OCI-LY1 (cell line): ENCODE measurements around the gene NECAP2.

Experiments
- H2AFZ ChIP-seq: fragments of 200-600 bp; sonication (generic), shearing (Covaris generic); 2 replicates; pipeline ENCODE4 v1.6.0; 2014; ENCODE audit warnings: antibody characterized with exemption, mild to moderate bottlenecking, low read length
- H3F3A ChIP-seq: fragments of 200-600 bp; sonication (generic), shearing (Covaris generic); 2 replicates; pipeline ENCODE4 v1.6.0; 2014; ENCODE audit warnings: mild to moderate bottlenecking, antibody characterized with exemption, low read length, moderate library complexity; ENCODE audit not compliant: insufficient read depth
- H3K27ac ChIP-seq: fragments of 200-600 bp; sonication (generic); 2 replicates; pipeline ENCODE4 v1.5.1; 2014; ENCODE audit warnings: low read length, mixed run types, mild to moderate bottlenecking, low read depth; ENCODE audit not compliant: poor library complexity, severe bottlenecking
- H3K27me3 ChIP-seq: fragments of 200-600 bp; sonication (generic); 2 replicates; pipeline ENCODE4 v1.6.0; 2014; ENCODE audit warnings: antibody characterized with exemption, mild to moderate bottlenecking, low read length, moderate library complexity; ENCODE audit not compliant: insufficient read depth
- H3K36me3 ChIP-seq: fragments of 200-600 bp; sonication (generic); 2 replicates; pipeline ENCODE4 v1.6.1; 2014; ENCODE audit warnings: mild to moderate bottlenecking, antibody characterized with exemption, low read length, moderate library complexity, mixed read lengths; ENCODE audit not compliant: insufficient read depth
- H3K4me1 ChIP-seq: fragments of 200-600 bp; sonication (generic); 2 replicates; pipeline ENCODE4 v1.5.1; 2014; ENCODE audit warnings: mild to moderate bottlenecking, low read length, moderate library complexity; ENCODE audit not compliant: insufficient read depth, severe bottlenecking
- H3K4me2 ChIP-seq: fragments of 200-600 bp; sonication (generic), shearing (Covaris generic); 2 replicates; pipeline ENCODE4 v1.6.1; 2014; ENCODE audit warnings: low read length
- H3K4me3 ChIP-seq: fragments of 200-600 bp; sonication (generic); 2 replicates; pipeline ENCODE4 v1.5.1; 2014; ENCODE audit warnings: low read length, low read depth, mild to moderate bottlenecking, mixed read lengths; ENCODE audit not compliant: poor library complexity, severe bottlenecking
- H3K79me2 ChIP-seq: fragments of 200-600 bp; shearing (Covaris generic); 2 replicates; pipeline ENCODE4 v1.6.1; 2016; ENCODE audit warnings: mixed run types, low read length, mixed read lengths; ENCODE audit not compliant: insufficient read depth
- H3K9ac ChIP-seq: fragments of 200-600 bp; sonication (generic), shearing (Covaris generic); 2 replicates; pipeline ENCODE4 v1.6.1; 2014; ENCODE audit warnings: mild to moderate bottlenecking, low read length, mixed read lengths
- H3K9me2 ChIP-seq: fragments of 200-600 bp; sonication (generic), shearing (Covaris generic); 2 replicates; pipeline ENCODE4 v1.6.1; 2014; ENCODE audit warnings: low read depth, mild to moderate bottlenecking, low read length, mixed read lengths
- H3K9me3 ChIP-seq: fragments of 200-600 bp; shearing (Covaris generic); 2 replicates; pipeline ENCODE4 v1.6.1; 2014; ENCODE audit warnings: low read length, mixed read lengths
- H4K20me1 ChIP-seq: fragments of 200-600 bp; sonication (generic), shearing (Covaris generic); 2 replicates; pipeline ENCODE4 v1.6.0; 2016; ENCODE audit warnings: mild to moderate bottlenecking, low read length; ENCODE audit not compliant: insufficient read depth
- CTCF ChIP-seq: fragments of 200-600 bp; sonication (generic), shearing (Covaris generic); IDR thresholded peaks from 2 replicates; pipeline ENCODE4 v1.5.1; 2017; ENCODE audit warnings: mild to moderate bottlenecking, antibody characterized with exemption, low read length, moderate library complexity, mixed read lengths
- EZH2 ChIP-seq: fragments of 200-600 bp; sonication (generic), shearing (Covaris generic); IDR thresholded peaks from 2 replicates; pipeline ENCODE4 v1.8.0; 2017; ENCODE audit warnings: borderline replicate concordance, mixed run types, mild to moderate bottlenecking, antibody characterized with exemption, low read length, moderate library complexity, mixed read lengths

The NECAP2 gene

GRCh38 chr1:16393570-16394521 lies 46.7 kb upstream of the NECAP2 start:
- no peak overlapping the region for H3K4me2 ChIP-seq
- peaks cover 54% of the 10 kb centered on the region for H3K36me3 ChIP-seq
- no peak overlapping the region for H2AFZ ChIP-seq
- H4K20me1 ChIP-seq, result peaks cover 2% of the 10 kb centered on the region; the same call in 1 of the 2 replicates
- H3K4me3 ChIP-seq, result no peak overlapping the region
- H3K4me1 ChIP-seq, result no peaks in the 10 kb centered on the region
- H3K79me2 ChIP-seq, result peaks cover 32% of the 10 kb centered on the region
- H3K27ac ChIP-seq, result no peak overlapping the region
- H3K9ac ChIP-seq, result no peak overlapping the region
- no peaks in the 10 kb centered on the region for H3K27me3 ChIP-seq
- H3K9me2 ChIP-seq, result no peaks in the 10 kb centered on the region
- no peaks in the 10 kb centered on the region for H3F3A ChIP-seq
- no peaks in the 10 kb centered on the region for H3K9me3 ChIP-seq
- TF ChIP-seq CTCF, result no peak

- Histone ChIP-seq H3K9me3 (no peaks in the 10 kb centered on the region), H3K27me3 (no peaks in the 10 kb centered on the region), H3K36me3 (peaks cover 61% of the 10 kb centered on the region), H3F3A (no peaks in the 10 kb centered on the region), H3K9ac (no peak overlapping the region), H3K4me3 (no peak overlapping the region), H3K79me2 (peaks cover 26% of the 10 kb centered on the region), H4K20me1 (peaks cover 2% of the 10 kb centered on the region; the same call in 1 of the 2 replicates), H3K9me2 (no peaks in the 10 kb centered on the region), H2AFZ (no peak overlapping the region), H3K4me1 (no peaks in the 10 kb centered on the region), H3K27ac (no peak overlapping the region), H3K4me2 (no peak overlapping the region)
- TF ChIP-seq EZH2 (no peak), CTCF (no peak)
These were observed 45.5 kb upstream of the NECAP2 start for GRCh38 chr1:16394977-16395376.

- H3K27ac ChIP-seq, result no peak overlapping the region
- no peak overlapping the region for H3K4me2 ChIP-seq
- peaks cover 61% of the 10 kb centered on the region for H3K36me3 ChIP-seq
- H3K9ac ChIP-seq, result no peak overlapping the region
- no peak overlapping the region for H3K4me3 ChIP-seq
- no peaks in the 10 kb centered on the region for H3K27me3 ChIP-seq
- no peaks in the 10 kb centered on the region for H3F3A ChIP-seq
- H3K9me2 ChIP-seq, result no peaks in the 10 kb centered on the region
- peaks cover 1% of the 10 kb centered on the region; the same call in 1 of the 2 replicates for H4K20me1 ChIP-seq
- H3K4me1 ChIP-seq, result no peaks in the 10 kb centered on the region
- H3K9me3 ChIP-seq, result no peaks in the 10 kb centered on the region
- peaks cover 10% of the 10 kb centered on the region for H3K79me2 ChIP-seq
- no peak overlapping the region for H2AFZ ChIP-seq
- TF ChIP-seq EZH2 (no peak), CTCF (no peak)
These were observed 43.9 kb upstream of the NECAP2 start for GRCh38 chr1:16396591-16396990.
